HUES64 (cell line): Measurements from ENCODE around the gene MAGEB1.

Experiments
- H3K27ac ChIP-seq: 2 replicates; pipeline ENCODE4 v1.7.0; 2013; ENCODE audit warnings: low read depth, low read length, inconsistent platforms
- H3K27me3 ChIP-seq: 2 replicates; pipeline ENCODE4 v1.6.1; 2013; ENCODE audit warnings: mild to moderate bottlenecking, low read length; ENCODE audit not compliant: insufficient read depth
- H3K36me3 ChIP-seq: 2 replicates; pipeline ENCODE4 v1.6.1; 2013; ENCODE audit warnings: mild to moderate bottlenecking, low read length; ENCODE audit not compliant: insufficient read depth
- H3K4me1 ChIP-seq: 2 replicates; pipeline ENCODE4 v1.6.1; 2013; ENCODE audit warnings: mild to moderate bottlenecking, low read length, moderate library complexity; ENCODE audit not compliant: insufficient read depth
- H3K4me3 ChIP-seq: 2 replicates; pipeline ENCODE4 v1.5.1; 2013; ENCODE audit warnings: mild to moderate bottlenecking, low read length, moderate library complexity
- H3K9ac ChIP-seq: 2 replicates; pipeline ENCODE4 v1.6.1; 2013; ENCODE audit warnings: mild to moderate bottlenecking, low read depth, low read length
- H3K9me3 ChIP-seq: 2 replicates; pipeline ENCODE4 v1.6.1; 2013; ENCODE audit warnings: low read depth, low read length; ENCODE audit not compliant: insufficient read depth
- WGBS: fragments of 150-250, 120-280 bp; methylation state at CpG from one replicate; pipeline ENCODE4 v1.1.7; 2013; ENCODE audit warnings: missing lambda C conversion rate; 5-methylcytosine and 5-hydroxymethylcytosine counted together

MAGEB1 gene

DNA sequence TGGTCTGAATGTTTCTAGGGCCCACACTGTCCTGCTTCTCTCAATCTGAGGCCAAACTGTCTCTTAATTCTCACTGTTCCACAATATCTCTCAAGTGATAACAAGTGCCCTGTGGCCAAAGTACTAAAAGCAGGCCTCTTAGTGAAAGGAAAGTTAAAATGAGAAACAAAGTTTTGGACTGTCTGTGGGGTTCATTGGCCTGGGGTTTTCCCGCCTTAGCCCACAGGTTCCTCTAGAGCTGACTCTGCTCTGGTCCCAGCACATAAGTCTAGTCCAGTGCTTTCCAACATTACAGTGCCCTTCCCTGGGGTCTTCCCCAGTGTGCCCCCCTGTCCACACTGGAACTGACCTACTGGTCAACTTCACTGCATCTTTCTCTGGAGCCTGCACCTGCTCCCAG lies 6.3 kb downstream of the MAGEB1 start:
- 100% methylated on average over 1 of the region's 1 CpG for WGBS
- peaks cover 3% of the 10 kb centered on the region; the same call in 1 of the 2 replicates for H3K9me3 ChIP-seq
- H3K4me3 ChIP-seq = no peak overlapping the region
- no peaks in the 10 kb centered on the region for H3K36me3 ChIP-seq
- H3K9ac ChIP-seq = no peak overlapping the region
- no peaks in the 10 kb centered on the region for H3K27me3 ChIP-seq
- no peak overlapping the region for H3K27ac ChIP-seq
- no peaks in the 10 kb centered on the region for H3K4me1 ChIP-seq

DNA sequence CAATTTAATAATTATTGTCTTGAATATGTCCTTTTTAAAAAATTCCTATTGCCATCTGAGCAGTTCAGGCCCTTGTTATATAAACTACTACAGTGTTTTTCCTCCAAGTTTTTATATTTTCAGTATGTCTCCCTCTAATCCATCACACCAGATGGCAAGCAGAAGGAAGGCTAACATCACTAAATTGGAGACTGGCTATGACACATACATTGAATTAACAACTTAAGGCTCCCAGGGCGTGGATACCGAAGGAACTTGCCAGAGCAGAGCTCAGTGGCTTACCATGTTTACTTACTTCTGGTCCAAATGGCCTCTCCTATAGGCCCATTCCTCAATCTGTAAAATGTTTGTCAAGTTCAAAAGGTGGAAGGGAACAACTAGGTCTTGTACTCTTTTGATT lies 13.0 kb downstream of the MAGEB1 start:
- Histone ChIP-seq H3K4me3 (no peak overlapping the region), H3K27me3 (no peaks in the 10 kb centered on the region), H3K36me3 (no peaks in the 10 kb centered on the region), H3K9me3 (peaks cover 3% of the 10 kb centered on the region; the same call in 1 of the 2 replicates), H3K4me1 (no peaks in the 10 kb centered on the region), H3K27ac (no peak overlapping the region), H3K9ac (no peak overlapping the region)
- WGBS = 93% methylated on average over 2 of the region's 2 CpGs

- Histone ChIP-seq H3K9ac (no peak overlapping the region), H3K4me1 (no peaks in the 10 kb centered on the region), H3K36me3 (no peaks in the 10 kb centered on the region), H3K27ac (no peak overlapping the region), H3K9me3 (peaks cover 3% of the 10 kb centered on the region; the same call in 1 of the 2 replicates), H3K27me3 (no peaks in the 10 kb centered on the region), H3K4me3 (no peak overlapping the region)
Measured at GRCh38 chrX:30261012-30261411, 14.1 kb downstream of the MAGEB1 start.

GRCh38 chrX:30262763-30263162 lies 15.8 kb downstream of the MAGEB1 start:
- no peaks in the 10 kb centered on the region for H3K27me3 ChIP-seq
- no CpG with 5 or more reads among the region's 1 CpG for WGBS
- H3K36me3 ChIP-seq = no peaks in the 10 kb centered on the region
- no peak overlapping the region for H3K27ac ChIP-seq
- H3K4me1 ChIP-seq = no peaks in the 10 kb centered on the region
- no peak overlapping the region for H3K4me3 ChIP-seq
- H3K9ac ChIP-seq = no peak overlapping the region
- H3K9me3 ChIP-seq = no peaks in the 10 kb centered on the region

DNA sequence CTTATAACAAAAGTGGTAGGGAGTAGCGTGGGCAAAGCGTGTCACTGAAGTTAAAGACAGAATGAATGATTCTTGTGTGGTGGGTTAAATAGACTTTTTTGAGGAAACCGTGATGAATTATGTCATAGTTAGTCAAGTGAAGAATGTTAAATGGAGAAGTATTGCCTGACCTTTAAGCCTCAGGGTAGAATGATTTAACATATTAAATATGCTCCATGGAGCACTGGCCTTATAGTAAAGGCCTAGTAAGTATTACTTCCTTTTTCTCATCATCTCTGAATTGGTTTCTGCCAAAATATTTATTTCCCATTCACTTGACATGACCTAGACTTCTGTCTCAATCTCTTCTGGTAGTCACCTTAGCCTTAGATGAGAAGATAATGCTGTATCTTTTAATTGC lies 23.7 kb downstream of the MAGEB1 start:
- H3K4me1 ChIP-seq = no peaks in the 10 kb centered on the region
- no peaks in the 10 kb centered on the region for H3K9me3 ChIP-seq
- H3K9ac ChIP-seq = no peak overlapping the region
- H3K36me3 ChIP-seq = no peaks in the 10 kb centered on the region
- no peak overlapping the region for H3K27ac ChIP-seq
- WGBS = 93% methylated on average over 3 of the region's 3 CpGs
- H3K4me3 ChIP-seq = no peak overlapping the region
- H3K27me3 ChIP-seq = no peaks in the 10 kb centered on the region

DNA sequence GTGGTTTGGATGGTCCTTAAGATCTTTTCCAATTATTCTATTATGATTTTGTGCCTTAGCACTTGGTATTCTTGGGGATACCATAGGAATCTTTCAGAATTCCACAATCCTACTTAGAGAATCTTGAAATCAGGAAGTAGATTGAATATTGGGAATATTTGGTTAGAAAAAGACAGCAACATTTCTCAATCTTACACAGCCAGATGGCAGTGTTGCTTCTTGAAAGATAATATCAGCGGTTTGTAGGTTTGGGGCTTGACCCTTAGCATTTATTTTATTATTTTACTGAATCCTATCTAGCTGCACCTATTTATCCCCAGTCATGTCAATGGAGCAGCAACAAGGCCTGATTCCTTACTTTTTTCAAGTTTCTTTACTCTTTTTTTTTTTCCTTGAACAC lies 28.6 kb downstream of the MAGEB1 start:
- Histone ChIP-seq H3K4me3 (no peak overlapping the region), H3K9ac (no peak overlapping the region), H3K27ac (no peak overlapping the region), H3K36me3 (no peaks in the 10 kb centered on the region), H3K9me3 (no peaks in the 10 kb centered on the region), H3K27me3 (no peaks in the 10 kb centered on the region), H3K4me1 (no peaks in the 10 kb centered on the region)
- no CpG with 5 or more reads among the region's 1 CpG for WGBS

- H3K27me3 ChIP-seq = no peaks in the 10 kb centered on the region
- no peak overlapping the region for H3K4me3 ChIP-seq
- H3K4me1 ChIP-seq = no peaks in the 10 kb centered on the region
- no peaks in the 10 kb centered on the region for H3K9me3 ChIP-seq
- no peak overlapping the region for H3K27ac ChIP-seq
- no peaks in the 10 kb centered on the region for H3K36me3 ChIP-seq
- WGBS = 100% methylated on average over 1 of the region's 1 CpG
- no peak overlapping the region for H3K9ac ChIP-seq
Measured at GRCh38 chrX:30278365-30278764, 31.4 kb downstream of the MAGEB1 start.

DNA sequence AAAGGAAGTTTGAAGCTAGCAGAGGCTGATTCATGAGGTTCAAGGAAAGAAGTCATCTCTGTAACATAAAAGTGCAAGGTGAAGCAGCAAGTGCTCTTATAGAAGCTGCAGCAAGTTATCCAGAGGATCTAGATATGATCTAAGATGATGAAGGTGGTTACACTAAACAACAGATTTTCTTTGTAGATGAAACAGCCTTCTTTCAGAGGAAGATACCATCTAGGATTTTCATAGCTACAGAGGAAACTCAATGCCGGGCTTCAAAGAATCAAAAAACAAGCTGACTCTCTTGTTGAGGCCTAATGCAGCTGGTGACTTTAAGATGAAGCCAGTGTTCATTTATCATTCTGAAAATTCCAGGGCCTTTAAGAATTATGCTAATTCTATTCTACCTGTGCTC lies 33.5 kb downstream of the MAGEB1 start:
- Histone ChIP-seq H3K9ac (no peak overlapping the region), H3K27me3 (no peaks in the 10 kb centered on the region), H3K4me1 (no peaks in the 10 kb centered on the region), H3K9me3 (no peaks in the 10 kb centered on the region), H3K27ac (no peak overlapping the region), H3K4me3 (no peak overlapping the region), H3K36me3 (no peaks in the 10 kb centered on the region)
- WGBS = 100% methylated on average over 1 of the region's 1 CpG

GRCh38 chrX:30282527-30282926 lies 35.6 kb downstream of the MAGEB1 start:
- Histone ChIP-seq H3K9me3 (no peaks in the 10 kb centered on the region), H3K27me3 (no peaks in the 10 kb centered on the region), H3K36me3 (no peaks in the 10 kb centered on the region), H3K27ac (no peak overlapping the region), H3K4me3 (no peak overlapping the region), H3K9ac (no peak overlapping the region), H3K4me1 (no peaks in the 10 kb centered on the region)

DNA sequence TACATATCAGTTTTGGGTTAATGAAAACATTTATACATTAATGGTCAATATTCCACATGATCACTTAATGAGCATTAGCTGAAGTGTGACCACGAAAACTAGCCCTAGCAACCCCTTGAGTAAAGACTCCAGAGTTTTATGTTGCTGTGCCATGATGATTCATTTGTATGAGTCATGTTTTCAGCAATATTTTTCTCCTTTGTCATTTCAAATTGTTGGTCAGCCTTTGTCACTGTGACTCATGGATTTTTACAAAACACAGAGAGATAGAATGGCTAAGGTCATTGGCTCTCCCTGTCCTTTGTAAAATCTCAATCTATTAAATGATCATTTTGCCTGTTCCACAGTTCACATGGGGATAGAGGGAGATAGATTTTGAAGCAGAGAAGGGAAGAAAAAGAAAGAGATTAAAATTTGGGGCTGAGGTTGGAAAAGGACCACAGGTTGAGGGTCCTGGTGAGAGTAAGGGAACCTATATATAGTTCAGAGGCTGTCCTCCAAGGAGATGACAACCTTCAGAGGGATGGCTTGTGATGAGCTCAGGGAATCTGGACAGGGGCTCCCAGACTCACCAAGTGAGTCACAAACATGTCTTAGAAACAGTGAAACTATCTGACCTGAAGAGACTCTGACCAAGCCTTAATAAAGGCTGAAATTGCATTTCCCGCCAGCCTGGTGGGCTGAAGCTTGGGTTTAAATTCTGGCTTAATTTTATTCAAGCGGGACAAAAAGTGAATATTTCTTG lies 36.7 kb downstream of the MAGEB1 start:
- Histone ChIP-seq H3K27me3 (no peaks in the 10 kb centered on the region), H3K27ac (no peak overlapping the region), H3K9ac (no peak overlapping the region), H3K9me3 (no peaks in the 10 kb centered on the region), H3K36me3 (no peaks in the 10 kb centered on the region), H3K4me1 (no peaks in the 10 kb centered on the region), H3K4me3 (no peak overlapping the region)
- 100% methylated on average over 1 of the region's 3 CpGs for whole genome bisulfite sequencing

GRCh38 chrX:30296408-30297254 lies 49.7 kb downstream of the MAGEB1 start:
- peaks cover 4% of the 10 kb centered on the region for H3K4me1 ChIP-seq
- H3K36me3 ChIP-seq = no peaks in the 10 kb centered on the region
- no peak overlapping the region for H3K27ac ChIP-seq
- no peak overlapping the region for H3K9ac ChIP-seq
- H3K9me3 ChIP-seq = no peaks in the 10 kb centered on the region
- no peak overlapping the region for H3K4me3 ChIP-seq
- H3K27me3 ChIP-seq = no peaks in the 10 kb centered on the region
- WGBS = 96% methylated on average over 2 of the region's 5 CpGs
